Epithelial cell of esophagus (primary cell): Measurements from ENCODE around the gene BAZ2A.
A peak's percentile ranks its signal among the peaks of the same experiment; 100 is the strongest.

ENCODE experiments used
- DNase-seq: peaks from one replicate; pipeline ENCODE4 v3.0.0; 2010; ENCODE audit warnings: low read depth
- H3K4me3 ChIP-seq: 2 replicates; pipeline ENCODE4 v1.5.1; 2011; ENCODE audit warnings: mild to moderate bottlenecking, low read length, control low read depth
- TF ChIP-seq, protein P1 (sequence below): IDR thresholded peaks from 2 replicates; pipeline ENCODE4 v1.5.1; 2011; ENCODE audit warnings: low read depth, mild to moderate bottlenecking, low read length, control low read depth, inconsistent platforms; ENCODE audit not compliant: insufficient read depth; ENCODE audit errors: missing control alignments

Gene BAZ2A

DNA sequence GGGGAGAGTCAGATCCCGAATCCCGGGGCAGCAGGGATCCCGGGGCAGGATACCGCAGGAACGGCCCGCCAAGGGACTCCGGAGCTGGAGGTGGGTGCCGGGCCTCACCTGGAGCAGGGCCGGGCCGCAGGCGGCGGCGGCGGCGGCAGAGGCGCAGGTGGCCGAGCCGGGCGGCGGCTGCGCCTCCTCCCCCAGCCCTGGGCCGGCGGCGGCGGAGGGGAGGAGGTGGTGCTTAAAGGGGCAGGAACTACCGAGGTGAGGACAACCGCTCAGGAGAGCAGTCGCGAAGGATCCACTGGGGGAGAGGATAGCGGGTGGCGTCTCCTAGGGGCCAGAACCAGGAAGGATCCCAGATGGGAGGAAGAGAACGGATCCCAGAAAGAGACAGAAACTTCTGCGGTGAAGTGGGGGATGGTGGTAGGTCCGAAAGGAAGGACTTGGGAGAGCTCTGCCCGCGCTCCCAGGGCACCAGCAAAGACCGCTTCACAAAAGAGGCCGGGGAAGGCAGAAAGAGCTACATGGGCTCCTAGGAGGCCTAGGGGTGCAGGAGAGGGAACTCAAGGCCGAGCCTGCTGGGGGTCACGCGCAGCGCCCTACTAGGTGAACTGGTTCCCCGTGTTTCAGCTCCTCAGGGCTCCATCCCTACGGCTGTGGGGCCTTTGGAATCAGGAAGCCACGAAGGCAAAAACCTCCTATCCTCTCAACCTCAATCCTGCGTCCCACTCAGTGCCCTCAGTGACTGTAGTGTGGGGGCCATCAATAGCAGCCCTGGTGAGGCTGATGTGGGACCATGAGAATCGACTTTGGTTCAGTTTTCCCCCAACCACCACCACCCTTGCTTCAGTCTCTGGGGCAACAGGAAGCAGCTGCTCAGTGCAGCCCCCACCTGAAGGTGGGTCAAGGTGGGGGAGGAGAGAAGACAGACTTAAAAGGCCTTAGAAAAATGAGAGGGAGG lies 5.0 kb upstream of the BAZ2A start:
- DNase-seq: peak; percentile 94
- peak overlapping the region; percentile 97 for H3K4me3 ChIP-seq
- TF ChIP-seq, protein P1, sequence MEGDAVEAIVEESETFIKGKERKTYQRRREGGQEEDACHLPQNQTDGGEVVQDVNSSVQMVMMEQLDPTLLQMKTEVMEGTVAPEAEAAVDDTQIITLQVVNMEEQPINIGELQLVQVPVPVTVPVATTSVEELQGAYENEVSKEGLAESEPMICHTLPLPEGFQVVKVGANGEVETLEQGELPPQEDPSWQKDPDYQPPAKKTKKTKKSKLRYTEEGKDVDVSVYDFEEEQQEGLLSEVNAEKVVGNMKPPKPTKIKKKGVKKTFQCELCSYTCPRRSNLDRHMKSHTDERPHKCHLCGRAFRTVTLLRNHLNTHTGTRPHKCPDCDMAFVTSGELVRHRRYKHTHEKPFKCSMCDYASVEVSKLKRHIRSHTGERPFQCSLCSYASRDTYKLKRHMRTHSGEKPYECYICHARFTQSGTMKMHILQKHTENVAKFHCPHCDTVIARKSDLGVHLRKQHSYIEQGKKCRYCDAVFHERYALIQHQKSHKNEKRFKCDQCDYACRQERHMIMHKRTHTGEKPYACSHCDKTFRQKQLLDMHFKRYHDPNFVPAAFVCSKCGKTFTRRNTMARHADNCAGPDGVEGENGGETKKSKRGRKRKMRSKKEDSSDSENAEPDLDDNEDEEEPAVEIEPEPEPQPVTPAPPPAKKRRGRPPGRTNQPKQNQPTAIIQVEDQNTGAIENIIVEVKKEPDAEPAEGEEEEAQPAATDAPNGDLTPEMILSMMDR: peak; percentile 67

DNA sequence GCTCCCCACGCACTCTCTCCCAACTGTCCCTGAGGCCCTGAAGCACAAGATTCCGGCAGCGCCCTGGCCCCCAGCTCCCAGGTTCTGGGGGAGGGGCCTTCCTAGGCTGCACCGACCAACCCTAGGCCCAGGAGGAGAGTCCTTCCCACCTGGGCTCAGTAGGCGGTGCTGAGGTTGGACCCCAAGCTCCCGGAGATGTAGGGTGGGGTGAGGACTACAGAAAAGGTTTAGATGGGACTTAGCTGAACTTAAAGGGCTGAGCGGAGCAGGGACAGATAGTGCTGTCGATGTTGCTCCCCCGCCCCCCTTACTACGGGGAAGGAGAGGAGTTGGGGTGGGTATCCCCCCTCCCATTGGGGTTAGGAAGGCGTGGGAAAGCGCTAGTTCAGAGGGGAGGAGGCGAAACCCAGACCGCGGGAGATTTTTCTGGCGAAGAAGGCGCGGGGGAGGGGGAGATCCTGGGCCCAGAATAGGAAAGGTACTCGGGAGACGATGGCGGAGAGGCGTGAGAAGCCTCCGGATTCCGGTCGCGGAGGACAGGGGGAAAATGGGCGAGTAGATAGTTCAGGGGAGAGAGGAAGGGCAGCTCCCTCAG lies 4.2 kb upstream of the BAZ2A start:
- DNase-seq: peak; percentile 82

DNA sequence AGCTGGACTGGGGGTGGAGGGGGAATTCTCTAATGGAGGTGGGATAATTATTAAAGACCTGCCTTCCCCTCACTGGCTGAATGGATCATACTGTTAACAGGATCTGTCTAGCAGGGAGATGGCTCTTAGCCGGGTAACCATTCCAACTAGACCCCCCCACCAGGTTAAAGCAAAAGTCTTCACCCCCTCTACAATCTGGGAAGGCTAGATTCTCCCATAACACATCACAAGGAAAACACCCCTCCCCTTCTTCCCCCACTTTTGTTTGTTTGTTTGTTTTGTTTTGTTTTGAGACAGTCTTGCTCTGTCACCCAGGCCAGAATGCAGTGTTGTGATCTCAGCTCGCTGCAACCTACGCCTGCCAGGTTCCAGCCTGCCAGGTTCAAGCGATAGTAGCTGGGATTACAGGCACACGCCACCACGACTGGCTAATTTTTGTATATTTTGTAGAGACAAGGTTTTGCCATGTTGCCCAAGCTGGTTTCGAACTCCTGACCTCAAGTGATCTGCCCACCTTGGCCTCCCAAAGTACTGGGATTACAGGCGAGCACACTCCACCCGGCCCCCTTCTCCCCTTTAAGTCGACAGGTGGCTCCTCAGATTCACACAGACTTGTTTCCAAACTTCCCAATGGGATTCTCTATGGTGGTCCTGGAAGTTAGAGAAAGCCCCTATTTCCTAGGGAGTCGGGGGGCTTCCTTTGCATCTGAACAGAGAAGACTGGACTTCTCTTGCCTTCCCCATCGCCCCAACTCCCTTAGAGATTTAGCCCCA lies 3.5 kb upstream of the BAZ2A start:
- DNase-seq: peak; percentile 21
- peak overlapping the region; percentile 97 for H3K4me3 ChIP-seq
- TF ChIP-seq, protein P1: no peak

More for the DNA sequence above, 4.2 kb upstream of the BAZ2A start:
- H3K4me3 ChIP-seq: peak overlapping the region; percentile 97
- TF ChIP-seq, protein P1: no peak

DNA sequence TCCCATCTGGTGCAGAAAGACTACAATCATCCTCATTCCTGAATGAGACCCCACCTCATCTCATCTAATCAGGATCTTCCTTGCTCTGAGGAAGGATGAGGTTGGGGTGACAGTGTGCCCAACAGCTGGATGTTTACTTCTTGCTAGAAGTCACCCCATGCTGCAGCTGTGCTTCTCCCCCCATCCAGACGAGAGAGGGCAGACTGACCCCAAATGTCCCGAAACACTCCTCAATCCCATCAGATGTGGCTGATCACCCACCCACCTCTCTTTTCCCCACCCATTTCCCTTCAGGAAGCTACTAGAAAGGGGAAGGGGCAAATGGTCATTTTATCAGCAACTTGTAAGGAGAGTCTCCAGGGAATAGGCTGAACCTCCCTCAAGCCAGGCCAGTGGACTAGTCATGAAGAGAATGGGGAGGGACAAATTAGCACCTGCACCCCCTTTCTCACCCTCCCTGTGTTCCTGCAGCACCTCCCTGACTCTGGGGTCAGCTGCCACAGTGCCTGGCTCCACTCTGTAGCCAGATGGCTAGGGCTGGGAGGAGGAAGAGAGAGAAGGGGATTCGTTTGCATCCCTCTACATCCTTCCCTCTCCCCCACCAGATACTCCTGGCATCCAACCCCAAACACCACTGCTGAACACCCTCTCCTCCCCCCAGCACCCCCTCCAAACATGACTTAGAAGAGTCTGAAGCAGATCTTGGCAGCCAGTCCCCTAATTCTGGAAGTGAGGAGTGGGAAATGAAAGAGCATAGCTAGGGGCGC lies 2.8 kb upstream of the BAZ2A start:
- H3K4me3 ChIP-seq: peak overlapping the region; percentile 97
- TF ChIP-seq, protein P1: no peak
- no peak for DNase-seq

DNA sequence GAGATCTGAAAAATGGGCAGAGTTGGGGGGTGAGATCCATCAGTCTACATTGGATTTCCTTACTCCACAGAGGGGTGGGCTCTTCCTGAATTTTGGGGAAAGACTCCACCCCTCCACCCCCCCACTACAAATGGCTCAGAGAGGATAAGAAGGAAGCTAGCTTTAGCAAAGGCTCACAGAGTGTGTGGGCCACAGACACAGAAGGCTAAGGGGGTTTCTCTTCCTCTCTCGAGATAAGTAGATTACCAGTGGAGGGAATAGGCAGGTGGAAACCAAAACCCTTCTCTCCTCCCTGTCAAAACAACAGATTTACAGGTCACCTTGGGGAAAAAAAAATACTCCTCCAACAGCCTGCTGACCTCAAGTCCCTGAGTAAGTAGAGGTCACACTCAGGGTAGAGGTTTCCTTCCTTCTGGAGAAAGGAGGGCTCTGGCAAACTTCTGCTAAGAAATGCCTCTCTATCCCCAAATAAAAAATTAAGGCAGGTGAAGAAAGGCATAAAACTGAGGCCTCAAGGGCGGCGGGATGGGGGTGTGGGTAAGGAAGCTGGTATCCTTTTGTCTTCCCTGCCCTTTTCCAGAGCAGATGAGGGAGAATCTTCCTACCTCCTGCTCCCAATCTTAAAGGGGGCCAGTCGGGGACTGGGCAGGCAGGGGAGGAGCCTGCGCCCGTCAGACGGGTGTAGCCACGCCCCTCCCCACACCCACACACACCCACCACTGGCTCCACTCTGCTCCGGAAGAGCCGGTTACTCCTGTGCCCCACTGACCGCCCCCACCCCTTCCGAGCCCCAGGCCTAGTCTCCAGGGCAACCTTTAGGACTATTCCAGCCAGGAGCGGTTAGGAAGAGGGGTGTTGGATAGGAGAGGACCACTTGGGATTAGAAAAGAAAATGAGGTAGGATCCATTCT lies 1.9 kb upstream of the BAZ2A start:
- peak; percentile 74 for DNase-seq
- H3K4me3 ChIP-seq: peak overlapping the region; percentile 97
- TF ChIP-seq, protein P1: no peak
